ENCODE measurements around the gene JAKMIP3. TPM values are rescaled to one million over a fixed set of nuclear protein-coding genes. Genes with fewer than 3 reads are reported as not detected.
"Not testable (repeated sequence)": the region's sequence is repeated elsewhere in the genome, so short reads cannot be mapped to it uniquely, and the experiment has no call there.

JAKMIP3 gene
- total RNA-seq, 2 experiments from 2014 or later: 0.19 to 0.38 TPM

DNA sequence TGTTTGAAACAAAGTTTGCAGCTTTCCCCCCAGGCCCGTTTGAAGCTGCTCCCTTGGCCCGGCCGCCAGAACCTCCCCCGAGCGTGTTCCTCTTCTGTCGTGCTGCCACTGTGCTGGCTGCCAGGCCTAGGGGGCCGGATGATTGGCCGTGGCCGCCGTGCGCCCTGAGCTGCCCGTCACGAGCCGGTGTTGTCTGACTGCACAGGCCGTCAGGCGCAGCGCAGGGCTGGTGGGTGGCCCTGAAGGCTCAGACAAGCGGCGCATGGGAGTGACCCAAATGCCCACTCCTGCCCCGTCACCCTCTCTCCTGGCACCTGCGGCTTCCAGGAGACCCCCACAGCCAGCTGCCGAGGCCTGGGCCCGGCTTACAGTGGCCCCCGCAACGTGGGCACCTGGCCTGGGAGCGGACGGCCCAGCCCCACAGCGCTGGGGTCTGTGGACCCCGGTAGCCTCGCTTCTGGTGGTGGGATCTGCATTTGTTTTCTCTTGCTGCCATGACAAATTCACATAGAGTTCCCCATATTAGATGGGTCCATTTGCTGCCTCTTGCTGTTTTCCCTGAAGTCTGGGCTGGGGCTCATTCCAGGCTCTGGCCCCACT is 13.1 kb downstream of the JAKMIP3 start:
- ATAC-seq: no peak
- Mint-ChIP-seq H3K27me3 (peaks cover 17% of the 10 kb centered on the region), H3K9me3 (ENCODE audit: low read depth) (no peaks in the 10 kb centered on the region), H3K27ac (no peak overlapping the region), H3K36me3 (no peaks in the 10 kb centered on the region), H3K4me3 (no peak overlapping the region), H3K4me1 (no peaks in the 10 kb centered on the region)
- DNase-seq: peak; percentile 30
- CTCF ChIA-PET: no interaction called here

DNA sequence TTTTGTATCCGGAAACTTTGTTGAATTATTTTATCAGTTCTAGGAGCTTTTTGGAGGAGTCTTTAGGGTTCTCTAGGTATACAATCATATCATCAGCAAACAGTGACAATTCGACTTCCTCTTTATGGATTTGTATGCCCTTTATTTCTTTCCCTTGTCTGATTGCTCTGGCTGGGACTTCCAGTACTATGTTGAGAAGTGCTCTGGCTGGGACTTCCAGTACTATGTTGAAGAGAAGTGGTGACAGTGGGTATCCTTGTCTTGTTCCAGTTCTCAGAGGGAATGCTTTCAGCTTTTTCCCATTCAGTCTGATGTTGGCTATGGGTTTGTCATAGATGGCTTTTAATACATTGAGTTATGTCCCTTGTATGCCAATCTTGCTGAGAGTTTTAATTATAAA is 18.6 kb downstream of the JAKMIP3 start:
- ATAC-seq; H3K9me3 Mint-ChIP-seq (ENCODE audit: low read depth); CTCF ChIA-PET; H3K36me3 Mint-ChIP-seq; H3K4me1 Mint-ChIP-seq; DNase-seq; H3K4me3 Mint-ChIP-seq; H3K27ac Mint-ChIP-seq: not testable (repeated sequence)
- H3K27me3 Mint-ChIP-seq: peaks cover 25% of the 10 kb centered on the region

DNA sequence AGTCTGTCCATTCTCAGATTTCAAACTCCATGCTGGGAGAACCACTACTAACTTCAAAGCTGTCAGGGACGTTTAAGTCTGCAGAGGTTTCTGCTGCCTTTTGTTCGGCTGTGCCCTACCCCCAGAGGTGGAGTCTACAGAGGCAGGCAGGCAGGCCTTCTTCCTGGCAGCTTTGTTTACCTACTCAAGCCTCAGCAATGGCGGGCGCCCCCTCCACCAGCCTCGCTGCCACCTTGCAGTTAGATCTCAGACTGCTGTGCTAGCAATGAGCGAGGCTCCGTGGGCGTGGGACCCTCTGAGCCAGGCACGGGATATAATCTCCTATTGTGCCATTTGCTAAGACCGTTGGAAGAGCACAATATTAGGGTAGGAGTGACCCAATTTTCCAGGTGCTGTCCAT is 27.5 kb downstream of the JAKMIP3 start:
- H3K4me3 Mint-ChIP-seq; H3K27ac Mint-ChIP-seq; H3K36me3 Mint-ChIP-seq; ATAC-seq; CTCF ChIA-PET; H3K9me3 Mint-ChIP-seq (ENCODE audit: low read depth); DNase-seq: not testable (repeated sequence)
- H3K4me1 Mint-ChIP-seq: peaks cover 19% of the 10 kb centered on the region
- peaks cover 31% of the 10 kb centered on the region for H3K27me3 Mint-ChIP-seq

DNA sequence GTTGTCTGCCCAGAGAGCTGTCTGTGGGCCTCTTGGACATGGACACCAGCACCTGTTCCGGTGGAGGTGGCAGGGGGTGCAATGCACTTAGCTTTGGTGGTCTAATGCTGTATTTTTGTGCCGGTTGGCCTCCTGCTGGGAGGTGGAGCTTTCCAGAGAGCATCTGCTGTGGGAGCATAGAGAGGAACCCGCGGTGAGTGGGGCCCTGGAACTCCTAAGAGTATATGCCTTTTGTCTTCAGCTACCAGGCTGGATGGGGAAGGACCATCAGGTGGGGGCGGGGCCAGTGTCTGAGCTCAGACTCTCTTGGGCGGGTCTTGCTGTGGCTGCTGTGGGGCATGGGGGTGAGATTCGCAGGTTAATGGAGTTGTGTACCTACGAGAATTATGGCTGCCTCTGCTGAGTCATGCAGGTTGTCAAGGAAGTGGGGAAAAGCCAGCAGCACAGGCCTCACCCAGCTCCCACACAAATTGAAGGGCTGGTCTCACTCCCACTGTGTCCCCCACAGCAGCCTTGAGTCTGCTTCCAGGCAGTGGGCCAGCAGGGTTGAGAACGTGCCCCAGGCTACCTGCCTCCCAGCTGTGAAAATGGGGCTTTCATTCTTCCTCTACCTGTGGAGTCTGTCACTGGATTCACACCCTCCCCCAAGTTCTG is 29.0 kb downstream of the JAKMIP3 start:
- CTCF ChIA-PET: no interaction called here
- ATAC-seq: no peak

DNA sequence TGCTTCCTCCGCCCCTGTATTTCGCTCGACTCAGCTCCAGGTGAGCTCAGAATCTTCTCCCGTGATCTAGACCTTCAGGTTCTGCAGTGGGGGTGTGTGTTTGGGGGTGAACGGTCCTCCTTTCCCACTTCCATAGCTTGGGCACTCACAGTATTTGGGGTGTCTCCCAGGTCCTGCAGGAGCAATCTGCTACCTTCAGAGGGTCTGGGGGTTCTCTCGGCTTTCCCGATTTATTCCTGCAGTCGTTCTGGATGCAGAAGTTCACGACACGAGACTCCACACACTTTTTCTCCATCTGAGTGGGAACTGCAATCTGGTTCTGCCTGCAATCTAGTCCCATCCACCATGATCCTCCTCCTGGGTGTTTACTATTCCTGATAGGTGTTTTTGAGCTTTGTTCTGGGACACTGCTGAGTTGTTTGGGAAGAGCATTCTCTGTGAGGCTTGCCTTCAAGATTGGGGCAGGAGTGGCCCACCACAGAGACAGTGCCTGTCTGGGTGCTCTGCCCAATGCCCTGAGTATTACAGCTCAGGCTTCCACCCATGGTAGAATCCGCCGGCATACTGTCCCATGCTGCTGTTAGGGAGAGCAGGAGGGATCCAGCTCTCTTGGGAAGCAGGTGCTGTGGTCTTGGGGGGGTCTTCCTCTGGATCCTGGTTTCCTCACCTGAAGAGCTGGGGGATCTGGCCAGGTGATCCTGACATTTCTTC is 29.8 kb downstream of the JAKMIP3 start:
- H3K27ac Mint-ChIP-seq: no peak overlapping the region
- H3K9me3 Mint-ChIP-seq (ENCODE audit: low read depth): no peaks in the 10 kb centered on the region
- no peak for ATAC-seq
- peak; percentile 35 for DNase-seq
- peaks cover 26% of the 10 kb centered on the region for H3K27me3 Mint-ChIP-seq
- CTCF ChIA-PET: no interaction called here
- H3K4me3 Mint-ChIP-seq: no peak overlapping the region
- peaks cover 2% of the 10 kb centered on the region for H3K36me3 Mint-ChIP-seq
- peaks cover 19% of the 10 kb centered on the region for H3K4me1 Mint-ChIP-seq

More for the DNA sequence above, 29.0 kb downstream of the JAKMIP3 start:
- no peak overlapping the region for H3K4me3 Mint-ChIP-seq
- peak; percentile 35 for DNase-seq
- H3K4me1 Mint-ChIP-seq: peaks cover 19% of the 10 kb centered on the region
- peaks cover 2% of the 10 kb centered on the region for H3K36me3 Mint-ChIP-seq
- peaks cover 31% of the 10 kb centered on the region for H3K27me3 Mint-ChIP-seq
- H3K9me3 Mint-ChIP-seq (ENCODE audit: low read depth): no peaks in the 10 kb centered on the region
- H3K27ac Mint-ChIP-seq: no peak overlapping the region

DNA sequence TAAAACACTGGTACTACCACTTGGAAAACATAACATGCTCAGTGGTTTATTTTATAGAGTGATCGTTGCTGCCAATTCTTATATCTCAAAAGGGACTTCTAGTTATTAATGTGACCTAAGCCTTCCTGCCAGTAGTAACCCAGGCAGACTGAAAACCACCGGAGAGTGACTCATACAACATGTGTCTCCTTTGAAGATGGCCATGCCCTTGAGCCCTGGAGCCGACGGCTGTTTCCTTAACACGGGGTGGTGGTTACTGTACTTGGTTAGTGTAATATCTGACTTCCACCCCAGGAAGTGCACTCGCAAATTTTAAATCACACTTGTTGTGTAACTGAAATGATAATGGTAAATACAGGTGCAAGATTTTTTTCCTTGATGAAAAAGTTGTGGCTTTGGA is 30.5 kb downstream of the JAKMIP3 start:
- CTCF ChIA-PET: no interaction called here
- ATAC-seq (peak; percentile 93), DNase-seq (peak; percentile 71)
- Mint-ChIP-seq H3K27me3 (peaks cover 19% of the 10 kb centered on the region), H3K9me3 (ENCODE audit: low read depth) (no peaks in the 10 kb centered on the region), H3K4me1 (peaks cover 19% of the 10 kb centered on the region), H3K27ac (no peak overlapping the region), H3K36me3 (peaks cover 2% of the 10 kb centered on the region), H3K4me3 (no peak overlapping the region)

DNA sequence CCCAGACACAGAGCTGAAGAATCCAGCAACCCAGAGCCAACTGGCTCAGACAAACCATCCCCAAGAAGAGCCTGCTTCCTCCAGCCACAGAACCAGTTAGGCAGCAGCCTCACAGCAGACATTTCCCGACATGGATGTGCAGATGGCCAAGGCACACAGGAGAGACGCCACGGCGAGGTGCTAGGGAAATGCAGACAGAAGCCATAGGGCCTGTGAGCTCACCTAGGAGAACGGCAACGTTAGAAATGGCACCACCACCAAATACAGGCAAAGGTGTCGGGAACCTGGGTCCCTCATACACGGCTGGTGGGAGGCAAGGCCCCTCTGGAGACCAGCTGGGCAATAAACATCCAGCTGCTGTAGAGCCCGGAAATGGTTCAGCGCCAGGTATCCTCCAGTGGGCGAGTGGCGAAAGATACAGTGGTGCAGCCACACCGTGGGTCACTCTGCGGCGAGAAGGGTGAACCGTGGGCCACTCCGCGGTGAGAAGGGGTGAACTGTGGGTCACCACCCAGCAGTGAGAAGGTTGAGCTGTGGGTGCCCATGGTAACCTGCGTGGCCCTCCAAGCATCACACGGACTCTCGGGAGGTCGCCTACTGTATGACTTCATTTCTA is 31.2 kb downstream of the JAKMIP3 start:
- Mint-ChIP-seq H3K4me1 (peaks cover 19% of the 10 kb centered on the region), H3K27ac (no peak overlapping the region), H3K36me3 (peaks cover 2% of the 10 kb centered on the region), H3K9me3 (ENCODE audit: low read depth) (no peaks in the 10 kb centered on the region), H3K4me3 (no peak overlapping the region), H3K27me3 (peaks cover 19% of the 10 kb centered on the region)
- CTCF ChIA-PET: no interaction called here
- DNase-seq: peak; percentile 38
- ATAC-seq: no peak

DNA sequence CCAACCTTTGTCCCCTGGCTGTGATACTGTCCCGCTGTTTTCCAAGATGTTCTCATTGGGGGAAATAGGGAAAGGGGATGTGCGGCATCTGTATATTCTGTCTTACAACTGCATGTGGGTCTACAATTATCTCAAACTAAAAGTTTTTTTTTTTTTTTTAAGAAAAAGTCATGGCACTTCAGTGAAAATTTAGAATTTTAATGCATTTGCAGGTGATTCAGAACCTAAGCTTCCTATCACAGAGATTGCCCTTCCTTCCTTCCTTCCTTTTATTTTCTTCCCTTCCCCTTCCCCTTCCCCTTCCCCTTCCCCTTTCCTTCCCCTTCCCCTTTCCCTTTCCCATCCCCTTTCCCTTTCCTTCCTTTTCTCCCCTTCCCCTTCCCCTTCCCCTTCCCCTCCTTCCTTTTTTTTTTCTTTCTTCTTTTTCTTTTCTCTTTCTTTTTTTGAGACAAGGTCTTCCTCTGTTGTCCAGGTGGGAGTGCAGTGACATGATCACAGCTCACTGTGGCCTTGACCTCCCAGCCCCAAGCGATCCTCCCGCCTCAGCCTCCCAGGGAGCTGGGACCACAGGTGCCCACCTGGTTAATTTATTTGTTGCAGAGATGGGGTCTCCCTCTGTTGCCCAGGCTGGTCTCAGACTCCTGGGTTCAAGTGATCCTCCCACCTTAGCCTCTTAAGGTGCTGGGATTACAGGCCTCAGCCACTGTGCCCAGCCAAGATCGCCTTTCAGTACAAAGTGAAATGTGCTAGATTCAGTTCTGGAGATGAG is 32.0 kb downstream of the JAKMIP3 start:
- H3K4me3 Mint-ChIP-seq: no peak overlapping the region
- ATAC-seq (no peak), DNase-seq (no peak)
- H3K27ac Mint-ChIP-seq: no peak overlapping the region
- H3K27me3 Mint-ChIP-seq: peaks cover 14% of the 10 kb centered on the region
- peaks cover 2% of the 10 kb centered on the region for H3K36me3 Mint-ChIP-seq
- CTCF ChIA-PET: no interaction called here
- peaks cover 19% of the 10 kb centered on the region for H3K4me1 Mint-ChIP-seq
- no peaks in the 10 kb centered on the region for H3K9me3 Mint-ChIP-seq (ENCODE audit: low read depth)

DNA sequence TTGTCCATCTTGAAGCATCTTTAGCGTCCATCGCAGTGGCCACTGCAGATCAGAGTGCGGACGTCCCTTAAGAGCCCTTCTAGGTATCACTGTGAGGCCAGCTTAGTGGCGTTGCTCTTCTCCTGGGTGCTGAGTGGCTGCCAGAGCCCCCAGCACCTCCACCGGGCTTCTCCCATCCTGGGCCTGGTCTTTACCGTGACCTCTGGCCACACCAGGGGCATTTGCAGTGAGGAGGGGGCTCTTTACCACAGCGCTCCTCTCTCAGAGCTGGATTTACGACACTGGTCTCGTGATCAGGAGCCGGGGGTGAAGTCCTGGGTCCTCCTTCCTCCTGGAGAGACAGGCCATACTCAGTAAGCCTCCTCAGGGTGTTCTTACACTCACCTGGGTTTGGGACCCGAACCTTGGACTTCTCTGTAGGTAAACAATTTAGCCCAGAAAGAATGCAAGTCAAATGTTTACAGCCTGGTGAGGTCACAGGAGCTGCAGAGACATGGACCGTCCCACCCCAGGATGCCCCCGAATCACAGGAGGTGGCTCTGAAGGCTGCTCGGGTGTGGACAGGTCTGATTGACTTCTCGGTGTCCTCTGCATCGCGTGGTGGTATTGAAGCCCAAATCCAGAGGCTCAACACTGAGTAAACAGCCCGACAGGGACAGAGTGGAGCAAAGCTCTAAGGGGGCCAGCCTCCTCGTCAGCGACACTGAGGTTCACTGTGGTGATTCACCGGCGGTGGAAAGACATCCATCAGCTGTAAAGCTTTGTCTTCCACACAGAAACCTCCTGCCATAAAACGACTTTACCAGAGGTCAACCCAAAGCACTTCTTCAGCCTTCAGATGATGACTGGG is 33.0 kb downstream of the JAKMIP3 start:
- CTCF ChIA-PET: no interaction called here
- H3K4me1 Mint-ChIP-seq: peaks cover 19% of the 10 kb centered on the region
- no peak overlapping the region for H3K27ac Mint-ChIP-seq
- ATAC-seq (no peak), DNase-seq (peak; percentile 31)
- peaks cover 14% of the 10 kb centered on the region for H3K27me3 Mint-ChIP-seq
- no peak overlapping the region for H3K4me3 Mint-ChIP-seq
- H3K36me3 Mint-ChIP-seq: peaks cover 2% of the 10 kb centered on the region
- H3K9me3 Mint-ChIP-seq (ENCODE audit: low read depth): no peaks in the 10 kb centered on the region

DNA sequence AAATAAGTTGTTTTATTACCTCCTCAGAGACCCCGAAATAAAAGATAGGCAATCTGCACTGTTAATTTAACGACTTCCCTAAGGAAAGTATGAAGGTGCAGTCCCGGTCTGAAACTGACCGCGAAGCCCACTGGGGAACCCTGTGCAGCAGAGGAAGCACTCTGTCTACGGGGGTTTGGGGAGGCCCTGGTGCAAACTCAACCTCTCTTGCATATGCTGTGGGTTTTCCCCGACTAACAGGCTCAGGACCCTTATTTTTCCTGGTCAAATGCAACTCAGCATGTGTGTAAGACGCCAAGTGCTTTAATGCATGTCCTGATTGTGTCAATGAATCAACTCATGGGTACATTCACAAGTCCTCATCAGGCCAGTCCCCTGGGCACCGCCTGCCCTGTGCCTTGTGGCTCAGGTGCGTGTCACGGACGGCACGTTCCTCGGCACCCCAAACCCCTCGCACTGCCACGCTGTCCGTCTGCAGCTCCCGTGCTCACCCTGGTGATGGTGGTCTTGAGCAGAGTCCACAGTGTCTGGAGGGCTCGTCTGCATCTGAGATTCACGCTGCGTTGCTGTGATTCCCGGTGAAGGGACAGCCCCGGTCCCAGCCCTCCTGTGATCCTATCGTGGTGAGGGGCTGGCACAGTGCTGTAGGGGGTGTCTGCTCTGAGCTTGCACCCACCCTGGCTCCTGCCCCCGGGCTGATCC is 33.8 kb downstream of the JAKMIP3 start:
- Mint-ChIP-seq H3K9me3 (ENCODE audit: low read depth) (no peaks in the 10 kb centered on the region), H3K4me1 (peaks cover 19% of the 10 kb centered on the region), H3K27me3 (peaks cover 9% of the 10 kb centered on the region), H3K27ac (no peak overlapping the region), H3K36me3 (peaks cover 2% of the 10 kb centered on the region), H3K4me3 (no peak overlapping the region)
- ATAC-seq: no peak
- DNase-seq: peak; percentile 38
- CTCF ChIA-PET: no interaction called here

DNA sequence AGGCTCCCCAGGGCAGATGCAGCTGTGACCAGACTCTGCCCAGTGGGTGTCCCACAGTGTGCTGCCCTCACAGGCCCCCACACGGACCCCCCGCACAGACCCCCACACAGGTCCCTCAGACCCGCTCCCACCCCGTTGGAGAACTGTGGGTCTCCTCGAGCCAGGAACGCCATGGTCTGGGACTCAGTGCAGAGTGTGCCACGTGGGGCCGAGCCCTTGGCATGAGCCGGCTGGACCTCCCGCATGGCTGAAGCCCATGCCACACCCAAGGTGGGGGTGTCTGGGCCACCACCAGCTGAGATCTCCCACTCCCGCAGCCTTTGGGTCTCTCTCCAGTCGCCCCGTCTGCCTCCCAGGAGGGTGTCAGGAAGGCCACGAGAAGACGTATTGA is 34.3 kb downstream of the JAKMIP3 start:
- DNase-seq (peak; percentile 19), ATAC-seq (no peak)
- Mint-ChIP-seq H3K4me1 (peaks cover 15% of the 10 kb centered on the region), H3K9me3 (ENCODE audit: low read depth) (no peaks in the 10 kb centered on the region), H3K4me3 (no peak overlapping the region), H3K36me3 (peaks cover 2% of the 10 kb centered on the region), H3K27ac (no peak overlapping the region), H3K27me3 (peaks cover 9% of the 10 kb centered on the region)
- CTCF ChIA-PET: no interaction called here

All from activated CD8-positive, alpha-beta memory T cell treated with anti-CD3 and anti-CD28 coated beads, Interleukin-2, amount 10 ng/mL, durations not matched to agents 7 days and 5 days (primary cell).